Common myeloid progenitor, CD34-positive (primary cell): ENCODE measurements around the gene KLHL40.

ENCODE experiments used
- CTCF ChIA-PET: fragments of 350-600 bp; sonication (Branson Sonifier 250); formaldehyde crosslinking; loops from one replicate; lab custom pipeline; 2021; ENCODE audit warnings: antibody characterized with exemption; lab: Charles Lee
- POLR2A ChIA-PET: fragments of 350-600 bp; sonication (Branson Sonifier 250); formaldehyde crosslinking; loops from one replicate; lab custom pipeline; 2021; ENCODE audit warnings: antibody characterized with exemption; lab: Charles Lee
- DNase-seq, 3 donors: peaks; one replicate each; pipeline versions ENCODE4 v3.0.0 to v3.0.0-alpha.2; 2013
- H3K27ac ChIP-seq, 2 experiments: 1 replicate in 1 of 2; 2 replicates in 1 of 2; pipeline ENCODE4 v1.7.0; 2013; ENCODE audit warnings: inconsistent platforms in 2 of 2, low read length in 2 of 2, mild to moderate bottlenecking in 2 of 2, low read depth in 1 of 2, moderate library complexity in 1 of 2; ENCODE audit not compliant: severe bottlenecking in 2 of 2, insufficient read depth in 1 of 2, poor library complexity in 1 of 2
- H3K27me3 ChIP-seq, 5 experiments: replicated peaks in 2 of 5; 1 replicate in 3 of 5; 2 replicates in 2 of 5; pipeline versions ENCODE4 v1.6.1 to v1.7.0; 2013; ENCODE audit warnings: low read length in 4 of 5, mild to moderate bottlenecking in 2 of 5, moderate library complexity in 2 of 5, inconsistent platforms in 1 of 5; ENCODE audit not compliant: insufficient read depth in 5 of 5, control insufficient read depth in 4 of 5
- H3K36me3 ChIP-seq, 4 experiments: 1 replicate in 2 of 4; 2 replicates in 2 of 4; pipeline versions ENCODE4 v1.6.1 to v1.7.0; 2013; ENCODE audit warnings: low read length in 3 of 4, control low read depth in 1 of 4, mild to moderate bottlenecking in 1 of 4; ENCODE audit not compliant: control insufficient read depth in 4 of 4, insufficient read depth in 4 of 4
- H3K4me1 ChIP-seq, 4 experiments: 1 replicate in 3 of 4; 2 replicates in 1 of 4; pipeline versions ENCODE4 v1.6.1 to v1.7.1; 2013; ENCODE audit warnings: low read length in 3 of 4, mild to moderate bottlenecking in 3 of 4, control low read depth in 1 of 4, inconsistent platforms in 1 of 4, moderate library complexity in 1 of 4; ENCODE audit not compliant: control insufficient read depth in 4 of 4, insufficient read depth in 4 of 4; ENCODE audit errors: control extremely low read depth in 1 of 4
- H3K4me3 ChIP-seq, 7 experiments: 1 replicate in 4 of 7; 2 replicates in 3 of 7; pipeline versions ENCODE4 v1.5.1 to v1.7.0; 2013; ENCODE audit warnings: mild to moderate bottlenecking in 7 of 7, low read length in 6 of 7, moderate library complexity in 6 of 7, inconsistent platforms in 2 of 7, low read depth in 2 of 7, control low read depth in 1 of 7; ENCODE audit not compliant: insufficient read depth in 4 of 7, control insufficient read depth in 1 of 7; ENCODE audit errors: extremely low read depth in 1 of 7
- H3K9me3 ChIP-seq, 5 experiments: 1 replicate in 4 of 5; 2 replicates in 1 of 5; pipeline versions ENCODE4 v1.6.1 to v1.7.1; 2013; ENCODE audit warnings: low read length in 4 of 5, mild to moderate bottlenecking in 2 of 5, inconsistent platforms in 1 of 5, low read depth in 1 of 5, moderate library complexity in 1 of 5; ENCODE audit not compliant: control insufficient read depth in 4 of 5, insufficient read depth in 2 of 5; ENCODE audit errors: control extremely low read depth in 1 of 5
- WGBS: methylation state at CpG from one replicate; pipeline ENCODE4 v1.1.5; 2013; ENCODE audit not compliant: insufficient coverage; 5-methylcytosine and 5-hydroxymethylcytosine counted together

Gene KLHL40

GRCh38 chr3:42665050-42665878, 20.1 kb upstream of the KLHL40 start:
- no peaks in the 10 kb centered on the region for H3K4me1 ChIP-seq
- ChIA-PET CTCF (no interaction called here), POLR2A (no interaction called here)
- no peak for DNase-seq
- 95% methylated on average over 8 of the region's 15 CpGs for WGBS
- H3K27me3 ChIP-seq, result peaks cover 0 to 8% (median 3%) of the 10 kb centered on the region in 5 experiments
- H3K4me3 ChIP-seq, result no peak overlapping the region
- peaks cover 0 to 6% (median 0%) of the 10 kb centered on the region in 5 experiments for H3K9me3 ChIP-seq
- H3K27ac ChIP-seq, result no peak overlapping the region
- H3K36me3 ChIP-seq, result peaks cover 0 to 3% (median 0%) of the 10 kb centered on the region in 4 experiments

GRCh38 chr3:42666022-42666421, 19.3 kb upstream of the KLHL40 start:
- H3K4me3 ChIP-seq, result no peak overlapping the region
- ChIA-PET CTCF (interaction anchor here (0.8 to 1.1 kb wide), 2 partner anchors 78 to 84 kb away, joined by 3 read pairs; partner anchors contain the start of gene SEC22C), POLR2A (no interaction called here)
- H3K9me3 ChIP-seq, result peaks cover 0 to 6% (median 0%) of the 10 kb centered on the region in 5 experiments
- DNase-seq, result no peak
- peaks cover 0 to 8% (median 3%) of the 10 kb centered on the region in 5 experiments for H3K27me3 ChIP-seq
- H3K27ac ChIP-seq, result no peak overlapping the region
- H3K36me3 ChIP-seq, result peaks cover 0 to 3% (median 0%) of the 10 kb centered on the region in 4 experiments
- no peaks in the 10 kb centered on the region for H3K4me1 ChIP-seq
- WGBS, result 93% methylated on average over 6 of the region's 8 CpGs

GRCh38 chr3:42666577-42666998, 18.7 kb upstream of the KLHL40 start:
- no peaks in the 10 kb centered on the region for H3K36me3 ChIP-seq
- 93% methylated on average over 4 of the region's 4 CpGs for WGBS
- no peaks in the 10 kb centered on the region for H3K4me1 ChIP-seq
- ChIA-PET POLR2A (no interaction called here), CTCF (interaction anchor here (0.8 to 1.1 kb wide), 2 partner anchors 78 to 85 kb away, joined by 3 read pairs; partner anchors contain the start of gene SEC22C)
- no peak overlapping the region for H3K4me3 ChIP-seq
- DNase-seq, result no peak
- H3K27ac ChIP-seq, result no peak overlapping the region
- H3K27me3 ChIP-seq, result peaks cover 0 to 8% (median 3%) of the 10 kb centered on the region in 5 experiments
- H3K9me3 ChIP-seq, result peaks cover 0 to 6% (median 0%) of the 10 kb centered on the region in 5 experiments

DNA sequence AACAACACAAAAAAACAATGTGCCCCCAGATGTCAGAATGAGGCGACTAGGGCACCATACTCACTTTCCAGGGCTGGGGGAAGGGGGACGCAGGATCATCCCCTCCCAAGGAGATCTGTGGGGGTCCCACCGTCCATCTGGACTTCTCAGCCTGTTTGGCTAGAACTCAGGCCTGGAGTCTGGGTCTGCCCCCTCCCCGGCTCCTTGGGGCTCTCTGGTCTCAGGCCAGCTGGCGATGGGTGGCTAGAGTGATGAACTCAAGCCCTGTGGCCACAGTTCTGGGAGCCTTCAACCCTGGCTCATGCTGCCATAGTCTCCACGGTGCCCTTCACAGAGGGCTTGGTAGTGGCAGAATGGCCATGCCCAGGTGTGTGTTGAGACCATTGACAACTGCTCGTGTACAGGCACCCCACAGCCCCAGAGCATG, 18.2 kb upstream of the KLHL40 start:
- H3K4me1 ChIP-seq, result no peaks in the 10 kb centered on the region
- ChIA-PET CTCF (interaction anchor here (1.1 kb wide), 1 partner anchor 85 kb away, joined by 3 read pairs; the partner anchor contains the start of gene SEC22C), POLR2A (no interaction called here)
- H3K36me3 ChIP-seq, result no peaks in the 10 kb centered on the region
- peaks cover 0 to 6% (median 0%) of the 10 kb centered on the region in 5 experiments for H3K9me3 ChIP-seq
- H3K27ac ChIP-seq, result no peak overlapping the region
- H3K4me3 ChIP-seq, result no peak overlapping the region
- DNase-seq, result no peak
- peaks cover 0 to 8% (median 3%) of the 10 kb centered on the region in 5 experiments for H3K27me3 ChIP-seq
- WGBS, result 90% methylated on average over 7 of the region's 7 CpGs

DNA sequence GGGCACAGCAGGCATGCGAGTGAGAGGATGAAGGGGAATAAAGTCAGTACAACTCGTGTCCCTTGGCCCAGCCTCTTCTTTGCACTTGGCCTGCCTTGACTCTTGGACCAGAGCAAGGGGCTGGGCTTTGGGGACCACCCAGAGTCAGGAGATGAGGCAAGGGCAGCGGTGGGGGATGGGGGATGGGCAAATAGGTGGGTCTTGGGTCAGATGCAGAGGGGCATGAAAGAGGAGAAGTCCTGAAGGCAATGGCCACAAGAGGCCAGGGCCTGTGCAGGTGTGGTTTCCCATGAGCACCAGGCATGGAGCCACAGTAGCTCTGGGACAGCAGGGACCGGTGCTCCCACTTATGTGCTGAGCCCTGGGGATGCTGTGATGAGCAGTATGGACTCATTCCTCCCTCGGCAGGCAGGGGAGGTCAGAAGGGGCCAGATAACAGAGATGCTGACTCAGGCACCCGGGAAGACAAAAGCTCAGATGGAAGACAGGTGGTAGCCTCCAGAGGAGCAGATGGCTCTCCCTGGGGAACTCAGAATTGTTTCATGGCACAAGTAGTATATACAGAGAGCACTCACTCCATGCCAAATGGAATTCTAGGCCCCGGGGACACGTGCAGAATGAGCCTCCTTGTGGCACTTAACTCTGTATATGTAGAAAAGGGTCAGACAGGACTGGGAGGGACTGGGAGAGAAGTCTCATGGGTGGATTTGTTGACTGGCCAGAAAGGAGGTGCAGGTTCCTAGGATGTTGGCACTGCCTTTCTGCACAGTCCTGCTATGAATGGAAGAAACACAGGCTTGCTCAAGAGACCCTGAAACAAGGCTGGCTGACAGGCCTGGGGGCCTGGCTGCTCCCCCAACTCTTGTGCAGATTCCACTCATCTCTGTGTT, 17.6 kb upstream of the KLHL40 start:
- H3K9me3 ChIP-seq, result peaks cover 0 to 7% (median 0%) of the 10 kb centered on the region in 5 experiments
- POLR2A ChIA-PET, result no interaction called here
- no peak overlapping the region for H3K4me3 ChIP-seq
- H3K27ac ChIP-seq, result no peak overlapping the region
- CTCF ChIA-PET, result no interaction called here
- no peak for DNase-seq
- WGBS, result 74% methylated on average over 6 of the region's 8 CpGs
- H3K36me3 ChIP-seq, result no peaks in the 10 kb centered on the region
- peaks cover 0 to 8% (median 3%) of the 10 kb centered on the region in 5 experiments for H3K27me3 ChIP-seq
- H3K4me1 ChIP-seq, result no peaks in the 10 kb centered on the region

DNA sequence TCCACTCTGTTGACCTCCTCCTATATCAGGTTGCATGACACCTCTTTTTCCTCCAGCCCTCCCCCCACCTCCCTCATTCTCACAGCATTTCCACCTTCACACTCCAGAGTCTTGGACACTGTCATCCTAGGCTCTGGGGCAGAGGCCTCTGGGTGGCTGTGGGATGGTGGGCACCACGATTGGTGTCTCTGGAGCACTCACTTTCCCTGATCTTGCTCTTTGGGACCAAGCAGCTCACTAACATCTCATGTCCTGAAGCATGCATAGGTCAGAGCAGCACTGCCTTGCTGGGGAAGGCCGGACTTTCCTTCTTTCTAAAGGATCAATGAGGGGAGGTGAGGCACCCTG, 16.9 kb upstream of the KLHL40 start:
- WGBS, result 100% methylated on average over 1 of the region's 2 CpGs
- Histone ChIP-seq H3K4me3 (no peak overlapping the region), H3K4me1 (no peaks in the 10 kb centered on the region), H3K9me3 (peaks cover 0 to 7% (median 0%) of the 10 kb centered on the region in 5 experiments), H3K36me3 (no peaks in the 10 kb centered on the region), H3K27ac (no peak overlapping the region), H3K27me3 (peaks cover 0 to 8% (median 3%) of the 10 kb centered on the region in 5 experiments)
- ChIA-PET CTCF (no interaction called here), POLR2A (no interaction called here)
- DNase-seq, result no peak
